DND-41 (cell line): Measurements from ENCODE around the gene BPIFB2.

Source experiments
- EZH2 ChIP-seq: IDR thresholded peaks from 3 replicates; pipeline ENCODE4 v1.6.1; 2012; ENCODE audit warnings: borderline replicate concordance, low read depth, mild to moderate bottlenecking, moderate library complexity, low read length, inconsistent platforms; ENCODE audit not compliant: severe bottlenecking
- TF ChIP-seq, protein P1 (sequence below): IDR thresholded peaks from 2 replicates; pipeline ENCODE4 v1.5.1; 2012; ENCODE audit warnings: borderline replicate concordance, low read length, moderate library complexity, mild to moderate bottlenecking; ENCODE audit not compliant: poor library complexity, severe bottlenecking; ENCODE audit errors: extremely low read depth

DNA sequence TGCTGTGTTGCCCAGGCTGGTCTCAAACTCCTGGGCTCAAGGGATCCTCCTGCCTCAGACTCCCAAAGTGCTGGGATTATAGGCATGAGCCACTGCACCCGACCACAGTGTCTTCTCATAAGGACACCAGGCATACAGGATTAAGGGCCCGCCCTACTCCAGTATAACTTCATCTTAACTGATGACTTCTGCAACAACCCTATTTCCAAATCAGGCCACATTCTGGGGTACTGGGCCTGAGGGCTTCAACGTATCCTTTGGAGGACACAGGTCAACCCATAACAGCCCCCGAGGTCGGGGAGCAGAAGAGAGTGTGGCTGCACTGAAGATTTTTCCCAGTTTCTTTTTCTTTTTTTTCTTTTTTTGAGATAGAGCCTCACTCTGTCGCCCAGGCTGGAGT is 42.9 kb upstream of the BPIFB2 start:
- TF ChIP-seq EZH2 = no peak
- TF ChIP-seq, protein P1, sequence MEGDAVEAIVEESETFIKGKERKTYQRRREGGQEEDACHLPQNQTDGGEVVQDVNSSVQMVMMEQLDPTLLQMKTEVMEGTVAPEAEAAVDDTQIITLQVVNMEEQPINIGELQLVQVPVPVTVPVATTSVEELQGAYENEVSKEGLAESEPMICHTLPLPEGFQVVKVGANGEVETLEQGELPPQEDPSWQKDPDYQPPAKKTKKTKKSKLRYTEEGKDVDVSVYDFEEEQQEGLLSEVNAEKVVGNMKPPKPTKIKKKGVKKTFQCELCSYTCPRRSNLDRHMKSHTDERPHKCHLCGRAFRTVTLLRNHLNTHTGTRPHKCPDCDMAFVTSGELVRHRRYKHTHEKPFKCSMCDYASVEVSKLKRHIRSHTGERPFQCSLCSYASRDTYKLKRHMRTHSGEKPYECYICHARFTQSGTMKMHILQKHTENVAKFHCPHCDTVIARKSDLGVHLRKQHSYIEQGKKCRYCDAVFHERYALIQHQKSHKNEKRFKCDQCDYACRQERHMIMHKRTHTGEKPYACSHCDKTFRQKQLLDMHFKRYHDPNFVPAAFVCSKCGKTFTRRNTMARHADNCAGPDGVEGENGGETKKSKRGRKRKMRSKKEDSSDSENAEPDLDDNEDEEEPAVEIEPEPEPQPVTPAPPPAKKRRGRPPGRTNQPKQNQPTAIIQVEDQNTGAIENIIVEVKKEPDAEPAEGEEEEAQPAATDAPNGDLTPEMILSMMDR = no peak
